ENCODE results near the gene STAG3. TPM values are rescaled to one million over a fixed set of nuclear protein-coding genes. Genes with fewer than 3 reads are reported as not detected.

The STAG3 gene
- total RNA-seq, 4 donors from 2014 or later = 4.2 to 8.2 (median 6.5) TPM

GRCh38 chr7:100171840-100172239, 5.9 kb upstream of the STAG3 start:
- peaks cover 0 to 46% (median 28%) of the 10 kb centered on the region in 4 donors for H3K4me1 ChIP-seq
- H3K27ac ChIP-seq = no peak overlapping the region
- no peaks in the 10 kb centered on the region for H3K9me3 ChIP-seq
- peak overlapping the region; percentile 22 to 51 (median 36) for H3K4me3 ChIP-seq
- no peaks in the 10 kb centered on the region for H3K36me3 ChIP-seq
- 36 to 41% methylated on average over 18 to 20 of the region's 22 CpGs for WGBS, 2 donors
- H3K27me3 ChIP-seq = peaks cover 0 to 12% of the 10 kb centered on the region in 2 donors
- DNase-seq (ENCODE audit: low spot score in 2 of 2) = no peak
- TF ChIP-seq POLR2A (IDR thresholded peaks at IDR 0.05) (no peak), EP300 (IDR thresholded peaks at IDR 0.05) (no peak)
- TF ChIP-seq, protein P1, sequence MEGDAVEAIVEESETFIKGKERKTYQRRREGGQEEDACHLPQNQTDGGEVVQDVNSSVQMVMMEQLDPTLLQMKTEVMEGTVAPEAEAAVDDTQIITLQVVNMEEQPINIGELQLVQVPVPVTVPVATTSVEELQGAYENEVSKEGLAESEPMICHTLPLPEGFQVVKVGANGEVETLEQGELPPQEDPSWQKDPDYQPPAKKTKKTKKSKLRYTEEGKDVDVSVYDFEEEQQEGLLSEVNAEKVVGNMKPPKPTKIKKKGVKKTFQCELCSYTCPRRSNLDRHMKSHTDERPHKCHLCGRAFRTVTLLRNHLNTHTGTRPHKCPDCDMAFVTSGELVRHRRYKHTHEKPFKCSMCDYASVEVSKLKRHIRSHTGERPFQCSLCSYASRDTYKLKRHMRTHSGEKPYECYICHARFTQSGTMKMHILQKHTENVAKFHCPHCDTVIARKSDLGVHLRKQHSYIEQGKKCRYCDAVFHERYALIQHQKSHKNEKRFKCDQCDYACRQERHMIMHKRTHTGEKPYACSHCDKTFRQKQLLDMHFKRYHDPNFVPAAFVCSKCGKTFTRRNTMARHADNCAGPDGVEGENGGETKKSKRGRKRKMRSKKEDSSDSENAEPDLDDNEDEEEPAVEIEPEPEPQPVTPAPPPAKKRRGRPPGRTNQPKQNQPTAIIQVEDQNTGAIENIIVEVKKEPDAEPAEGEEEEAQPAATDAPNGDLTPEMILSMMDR (IDR thresholded peaks at IDR 0.05) = no peak

DNA sequence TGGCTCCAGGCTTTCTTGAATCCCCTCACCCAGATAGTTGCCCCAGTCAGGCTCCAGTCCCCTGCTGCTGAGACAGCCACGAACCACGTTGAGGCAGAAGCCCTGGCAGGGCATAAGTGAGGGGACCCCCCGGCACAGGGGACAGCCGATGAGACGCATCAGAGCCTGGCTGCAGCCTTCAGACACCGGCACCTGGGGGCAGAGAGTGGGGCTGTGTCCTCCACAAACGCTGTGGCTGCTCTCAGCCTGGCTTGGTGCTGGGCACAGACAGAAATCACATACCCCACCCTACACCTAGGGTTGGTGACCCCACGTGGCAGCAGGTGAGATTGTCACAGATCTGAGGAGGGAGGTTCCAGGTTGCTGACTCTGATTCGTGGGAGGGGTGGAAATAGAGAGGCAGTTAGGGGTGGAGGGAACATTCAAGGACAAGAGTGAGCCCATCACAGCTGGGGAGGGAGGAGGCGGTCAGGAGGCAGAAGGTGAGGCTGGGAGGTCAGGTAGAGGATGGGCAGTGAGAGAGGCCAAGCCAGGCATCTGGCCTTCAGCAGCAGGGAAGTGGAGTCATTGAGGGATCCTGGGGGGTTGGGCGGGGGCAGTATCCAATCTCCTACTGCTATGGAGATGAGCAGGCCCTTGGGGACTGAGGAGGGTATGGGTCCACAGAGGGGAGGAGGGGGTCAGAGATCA, 3.8 kb upstream of the STAG3 start:
- Histone ChIP-seq H3K4me1 (peaks cover 0 to 39% (median 18%) of the 10 kb centered on the region in 4 donors), H3K4me3 (no peak overlapping the region), H3K9me3 (no peaks in the 10 kb centered on the region), H3K36me3 (no peaks in the 10 kb centered on the region), H3K27ac (no peak overlapping the region), H3K27me3 (peaks cover 0 to 12% of the 10 kb centered on the region in 2 donors)
- DNase-seq (ENCODE audit: low spot score in 2 of 2) = no peak
- WGBS, 2 donors = 91 to 92% methylated on average over 11 of the region's 11 CpGs
- TF ChIP-seq, protein P1 (IDR thresholded peaks at IDR 0.05) = no peak
- no peak for TF ChIP-seq POLR2A (IDR thresholded peaks at IDR 0.05)
- TF ChIP-seq EP300 (IDR thresholded peaks at IDR 0.05) = no peak

GRCh38 chr7:100174582-100174981, 3.1 kb upstream of the STAG3 start:
- Histone ChIP-seq H3K27ac (no peak overlapping the region), H3K4me3 (no peak overlapping the region), H3K9me3 (no peaks in the 10 kb centered on the region), H3K36me3 (no peaks in the 10 kb centered on the region), H3K4me1 (peaks cover 0 to 34% (median 18%) of the 10 kb centered on the region in 4 donors), H3K27me3 (peaks cover 0 to 12% of the 10 kb centered on the region in 2 donors)
- TF ChIP-seq, protein P1 (IDR thresholded peaks at IDR 0.05) = no peak
- TF ChIP-seq POLR2A (IDR thresholded peaks at IDR 0.05) = no peak
- no peak for TF ChIP-seq EP300 (IDR thresholded peaks at IDR 0.05)
- 77 to 83% methylated on average over 5 of the region's 5 CpGs for WGBS, 2 donors
- DNase-seq (ENCODE audit: low spot score in 2 of 2) = no peak

DNA sequence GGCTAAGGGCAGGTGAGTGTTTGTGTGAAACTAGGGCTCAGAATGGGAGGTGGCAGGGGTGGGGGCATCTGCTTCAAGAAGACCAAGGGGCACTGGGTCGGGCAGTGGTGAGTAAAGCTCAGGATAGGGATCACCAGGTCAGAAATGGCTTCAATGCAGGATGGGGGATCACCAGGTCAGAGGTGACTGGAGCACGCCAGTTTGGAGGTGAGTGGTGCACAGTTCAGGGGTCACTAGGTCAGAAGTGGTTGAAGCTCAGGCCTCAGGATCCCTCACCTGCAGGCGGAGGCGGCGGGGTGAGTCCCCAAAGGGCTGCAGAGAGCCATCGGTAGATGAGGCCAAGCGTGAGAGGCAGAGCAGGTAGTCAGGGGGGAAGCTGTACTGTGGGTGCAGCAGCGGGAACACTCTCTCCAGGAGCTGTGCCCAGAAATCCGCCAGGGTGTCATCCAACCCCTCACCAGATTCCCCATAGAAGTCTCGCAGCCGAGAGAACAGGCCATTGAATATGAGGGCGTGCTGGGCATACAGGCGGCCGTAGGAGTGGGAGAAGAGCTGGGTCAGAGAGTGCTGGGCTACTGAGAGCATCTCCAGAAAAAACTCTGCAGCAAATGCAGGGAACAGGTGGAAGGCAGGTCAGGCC, 2.3 kb upstream of the STAG3 start:
- 88 to 93% methylated on average over 14 of the region's 14 CpGs for WGBS, 2 donors
- DNase-seq (ENCODE audit: low spot score in 2 of 2) = no peak

More for the DNA sequence above, 2.3 kb upstream of the STAG3 start:
- no peak overlapping the region for H3K27ac ChIP-seq
- no peak for TF ChIP-seq EP300 (IDR thresholded peaks at IDR 0.05)
- TF ChIP-seq, protein P1 (IDR thresholded peaks at IDR 0.05) = no peak
- no peak for TF ChIP-seq POLR2A (IDR thresholded peaks at IDR 0.05)
- peaks cover 0 to 12% of the 10 kb centered on the region in 2 donors for H3K27me3 ChIP-seq
- no peak overlapping the region for H3K4me3 ChIP-seq
- H3K36me3 ChIP-seq = no peaks in the 10 kb centered on the region
- H3K4me1 ChIP-seq = peaks cover 0 to 34% (median 18%) of the 10 kb centered on the region in 4 donors
- H3K9me3 ChIP-seq = no peaks in the 10 kb centered on the region
